HepG2 (cell line): Measurements from ENCODE around the gene PTK7. TPM values are rescaled to one million over a fixed set of nuclear protein-coding genes. Genes with fewer than 3 reads are reported as not detected.

Source experiments
- ADNP ChIP-seq: sonication (generic); formaldehyde crosslinking; IDR thresholded peaks from 2 replicates; pipeline ENCODE4 v1.4.0; 2020; ENCODE audit warnings: missing genetic modification reagents
- ASH2L ChIP-seq: fragments of 300-600, 200-600 bp; sonication (generic); IDR thresholded peaks from 2 replicates; pipeline ENCODE4 v1.7.0; 2017; ENCODE audit warnings: low read depth, mild to moderate bottlenecking, moderate library complexity, mixed read lengths, low read length; ENCODE audit not compliant: insufficient read length
- IRF2 ChIP-seq: IDR thresholded peaks from 2 replicates; pipeline ENCODE4 v1.6.1; 2018; ENCODE audit warnings: missing genetic modification reagents, missing compliant biosample characterization
- JUNB ChIP-seq: sonication (generic); formaldehyde crosslinking; IDR thresholded peaks from 2 replicates; pipeline ENCODE4 v1.8.0; 2022; ENCODE audit warnings: missing genetic modification reagents, mild to moderate bottlenecking, borderline replicate concordance
- KDM2A ChIP-seq: sonication (generic); formaldehyde crosslinking; IDR thresholded peaks from 2 replicates; pipeline ENCODE4 v1.4.0; 2020; ENCODE audit warnings: low read depth, missing genetic modification reagents, borderline replicate concordance
- NR2F2 ChIP-seq: IDR thresholded peaks from 2 replicates; pipeline ENCODE4 v1.6.1; 2012; ENCODE audit warnings: low read depth, inconsistent platforms, borderline replicate concordance
- PAF1 ChIP-seq: IDR thresholded peaks from 2 replicates; pipeline ENCODE4 v1.6.1; 2016; ENCODE audit warnings: missing genetic modification reagents, missing compliant biosample characterization
- SIX1 ChIP-seq: sonication (generic); formaldehyde crosslinking; IDR thresholded peaks from 2 replicates; pipeline ENCODE4 v1.4.0; 2020; ENCODE audit warnings: missing genetic modification reagents, borderline replicate concordance
- SNRNP70 ChIP-seq: fragments of 200-400 bp; formaldehyde crosslinking; IDR thresholded peaks from 2 replicates; pipeline ENCODE4 v1.6.1; 2017; ENCODE audit warnings: mild to moderate bottlenecking, low read depth, low read length, moderate library complexity
- SP4 ChIP-seq: sonication (generic); formaldehyde crosslinking; IDR thresholded peaks from 2 replicates; pipeline ENCODE4 v1.8.1; 2023; ENCODE audit warnings: mild to moderate bottlenecking, missing genetic modification reagents
- ZNF17 ChIP-seq: sonication (generic); formaldehyde crosslinking; IDR thresholded peaks from 2 replicates; pipeline ENCODE4 v1.5.0; 2020; ENCODE audit warnings: mild to moderate bottlenecking, missing genetic modification reagents
- ZNF326 ChIP-seq: sonication (generic); formaldehyde crosslinking; IDR thresholded peaks from 2 replicates; pipeline ENCODE4 v1.4.0; 2020; ENCODE audit warnings: missing genetic modification reagents, borderline replicate concordance
- ZNF563 ChIP-seq: sonication (generic); formaldehyde crosslinking; IDR thresholded peaks from 2 replicates; pipeline ENCODE4 v1.8.0; 2022; ENCODE audit warnings: mild to moderate bottlenecking, moderate library complexity, missing genetic modification reagents
- ZNF713 ChIP-seq: sonication (generic); formaldehyde crosslinking; IDR thresholded peaks from 2 replicates; pipeline ENCODE4 v1.4.0; 2020; ENCODE audit warnings: mild to moderate bottlenecking, missing genetic modification reagents
- ZNF747 ChIP-seq: sonication (generic); formaldehyde crosslinking; IDR thresholded peaks from 2 replicates; pipeline ENCODE4 v1.8.1; 2023; ENCODE audit warnings: missing genetic modification reagents, mild to moderate bottlenecking, borderline replicate concordance
- polyA plus RNA-seq, 8 experiments: library from polyadenylated mRNA; depleted of rRNA in 3 of 8; stranded (reverse) in 7 of 8; unstranded in 1 of 8; fragments of >200 nt; fragmentation: Illumina TruSeq in 4 of 8; extraction: Trizol in 4 of 8; gene quantifications; 2 replicates each; pipeline versions ENCODE4 v1.2.1 to v1.2.3, GENCODE V29; 2011 to 2016; ENCODE audit warnings: low read depth in 4 of 8, missing spikeins in 1 of 8, mixed read lengths in 1 of 8; ENCODE audit not compliant: insufficient read depth in 1 of 8
- total RNA-seq, 5 experiments: library from RNA; depleted of rRNA; stranded (reverse); fragments of >200 nt; fragmentation: Illumina TruSeq; extraction: Trizol; gene quantifications; 2 replicates each; pipeline ENCODE4 v1.2.3, GENCODE V29; 2016; ENCODE audit warnings: low read depth in 1 of 5
- TF ChIP-seq, protein P1 (sequence below): sonication (generic); formaldehyde crosslinking; IDR thresholded peaks from 2 replicates; pipeline ENCODE4 v1.4.0; 2020; ENCODE audit warnings: mild to moderate bottlenecking, missing genetic modification reagents
- TF ChIP-seq, protein P2 (sequence below): sonication (generic); formaldehyde crosslinking; conservative IDR thresholded peaks from 2 replicates; pipeline ENCODE4 v1.4.0; 2020; ENCODE audit warnings: missing genetic modification reagents
- TF ChIP-seq, protein P3 (sequence below): sonication (generic); formaldehyde crosslinking; IDR thresholded peaks from 2 replicates; pipeline ENCODE4 v1.9.0; 2021; ENCODE audit warnings: missing genetic modification reagents, mild to moderate bottlenecking, borderline replicate concordance
- TF ChIP-seq, protein P4 (sequence below): sonication (generic); formaldehyde crosslinking; IDR thresholded peaks from 2 replicates; pipeline ENCODE4 v1.4.0; 2020; ENCODE audit warnings: mild to moderate bottlenecking, missing genetic modification reagents
- TF ChIP-seq, protein P5 (sequence below): sonication (generic); formaldehyde crosslinking; IDR thresholded peaks from 2 replicates; pipeline ENCODE4 v1.8.0; 2023; ENCODE audit warnings: mild to moderate bottlenecking, missing genetic modification reagents

PTK7 gene
- total and polyA plus RNA-seq, 2 of the 13 experiments (the other 11 are each of a cell fraction or from before 2014, with no cell fraction given), result 98.5 to 99.8 TPM

DNA sequence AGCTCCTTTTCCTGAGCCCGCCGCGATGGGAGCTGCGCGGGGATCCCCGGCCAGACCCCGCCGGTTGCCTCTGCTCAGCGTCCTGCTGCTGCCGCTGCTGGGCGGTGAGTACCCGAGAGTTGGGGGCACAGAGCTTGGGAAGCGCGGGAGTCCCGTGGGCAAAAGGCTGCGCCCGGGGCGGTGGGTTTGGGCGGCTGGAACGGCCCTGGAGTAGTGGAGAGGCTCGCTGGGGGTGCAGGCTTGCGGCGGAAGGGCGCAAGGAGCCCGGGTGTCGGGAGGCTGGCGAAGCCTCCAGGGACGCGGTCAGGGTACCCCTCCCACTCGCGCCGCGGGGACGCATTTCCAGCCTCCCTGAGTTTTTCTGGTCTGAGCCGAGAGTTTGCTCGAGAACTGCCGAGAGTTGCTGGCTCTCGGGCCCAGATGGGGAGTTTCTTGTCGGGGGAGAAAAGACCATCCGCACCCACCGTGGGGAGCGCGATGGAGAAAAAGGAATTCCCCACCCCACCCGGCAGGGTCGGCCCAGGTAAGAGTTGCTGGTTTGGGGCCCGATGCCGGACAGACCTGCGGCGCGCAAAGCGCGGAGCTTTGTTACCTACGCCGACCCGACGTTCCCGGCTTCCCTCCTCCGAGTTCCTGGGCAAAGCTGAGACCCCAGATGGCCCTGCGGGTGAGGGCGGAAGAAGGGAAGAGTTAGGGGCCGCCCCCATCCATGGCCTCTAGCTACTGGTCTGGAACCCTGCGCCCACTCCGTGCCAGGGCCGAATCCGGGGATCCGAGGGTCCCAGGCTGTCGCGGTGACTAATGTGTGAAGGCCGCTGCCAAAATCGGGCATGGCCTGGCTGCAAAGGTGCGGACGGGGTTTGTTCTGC lies 584 bp downstream of the PTK7 start (continued):
- TF ChIP-seq, protein P1, sequence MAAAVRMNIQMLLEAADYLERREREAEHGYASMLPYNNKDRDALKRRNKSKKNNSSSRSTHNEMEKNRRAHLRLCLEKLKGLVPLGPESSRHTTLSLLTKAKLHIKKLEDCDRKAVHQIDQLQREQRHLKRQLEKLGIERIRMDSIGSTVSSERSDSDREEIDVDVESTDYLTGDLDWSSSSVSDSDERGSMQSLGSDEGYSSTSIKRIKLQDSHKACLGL, result peak; percentile 32; the same call in 1 of the 2 replicates
- TF ChIP-seq ADNP, result no peak
- TF ChIP-seq SP4 (CRISPR knock-in tag), result no peak
- TF ChIP-seq PAF1 (CRISPR knock-in tag), result no peak
- TF ChIP-seq, protein P2, sequence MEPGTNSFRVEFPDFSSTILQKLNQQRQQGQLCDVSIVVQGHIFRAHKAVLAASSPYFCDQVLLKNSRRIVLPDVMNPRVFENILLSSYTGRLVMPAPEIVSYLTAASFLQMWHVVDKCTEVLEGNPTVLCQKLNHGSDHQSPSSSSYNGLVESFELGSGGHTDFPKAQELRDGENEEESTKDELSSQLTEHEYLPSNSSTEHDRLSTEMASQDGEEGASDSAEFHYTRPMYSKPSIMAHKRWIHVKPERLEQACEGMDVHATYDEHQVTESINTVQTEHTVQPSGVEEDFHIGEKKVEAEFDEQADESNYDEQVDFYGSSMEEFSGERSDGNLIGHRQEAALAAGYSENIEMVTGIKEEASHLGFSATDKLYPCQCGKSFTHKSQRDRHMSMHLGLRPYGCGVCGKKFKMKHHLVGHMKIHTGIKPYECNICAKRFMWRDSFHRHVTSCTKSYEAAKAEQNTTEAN (CRISPR knock-in tag), result 0 out of 2 replicates have a peak, but pooled peaks have one; percentile 13
- TF ChIP-seq SIX1, result no peak
- TF ChIP-seq, protein P3, sequence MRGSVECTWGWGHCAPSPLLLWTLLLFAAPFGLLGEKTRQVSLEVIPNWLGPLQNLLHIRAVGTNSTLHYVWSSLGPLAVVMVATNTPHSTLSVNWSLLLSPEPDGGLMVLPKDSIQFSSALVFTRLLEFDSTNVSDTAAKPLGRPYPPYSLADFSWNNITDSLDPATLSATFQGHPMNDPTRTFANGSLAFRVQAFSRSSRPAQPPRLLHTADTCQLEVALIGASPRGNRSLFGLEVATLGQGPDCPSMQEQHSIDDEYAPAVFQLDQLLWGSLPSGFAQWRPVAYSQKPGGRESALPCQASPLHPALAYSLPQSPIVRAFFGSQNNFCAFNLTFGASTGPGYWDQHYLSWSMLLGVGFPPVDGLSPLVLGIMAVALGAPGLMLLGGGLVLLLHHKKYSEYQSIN (CRISPR knock-in tag), result no peak
- no peak for TF ChIP-seq ZNF326
- TF ChIP-seq, protein P4, sequence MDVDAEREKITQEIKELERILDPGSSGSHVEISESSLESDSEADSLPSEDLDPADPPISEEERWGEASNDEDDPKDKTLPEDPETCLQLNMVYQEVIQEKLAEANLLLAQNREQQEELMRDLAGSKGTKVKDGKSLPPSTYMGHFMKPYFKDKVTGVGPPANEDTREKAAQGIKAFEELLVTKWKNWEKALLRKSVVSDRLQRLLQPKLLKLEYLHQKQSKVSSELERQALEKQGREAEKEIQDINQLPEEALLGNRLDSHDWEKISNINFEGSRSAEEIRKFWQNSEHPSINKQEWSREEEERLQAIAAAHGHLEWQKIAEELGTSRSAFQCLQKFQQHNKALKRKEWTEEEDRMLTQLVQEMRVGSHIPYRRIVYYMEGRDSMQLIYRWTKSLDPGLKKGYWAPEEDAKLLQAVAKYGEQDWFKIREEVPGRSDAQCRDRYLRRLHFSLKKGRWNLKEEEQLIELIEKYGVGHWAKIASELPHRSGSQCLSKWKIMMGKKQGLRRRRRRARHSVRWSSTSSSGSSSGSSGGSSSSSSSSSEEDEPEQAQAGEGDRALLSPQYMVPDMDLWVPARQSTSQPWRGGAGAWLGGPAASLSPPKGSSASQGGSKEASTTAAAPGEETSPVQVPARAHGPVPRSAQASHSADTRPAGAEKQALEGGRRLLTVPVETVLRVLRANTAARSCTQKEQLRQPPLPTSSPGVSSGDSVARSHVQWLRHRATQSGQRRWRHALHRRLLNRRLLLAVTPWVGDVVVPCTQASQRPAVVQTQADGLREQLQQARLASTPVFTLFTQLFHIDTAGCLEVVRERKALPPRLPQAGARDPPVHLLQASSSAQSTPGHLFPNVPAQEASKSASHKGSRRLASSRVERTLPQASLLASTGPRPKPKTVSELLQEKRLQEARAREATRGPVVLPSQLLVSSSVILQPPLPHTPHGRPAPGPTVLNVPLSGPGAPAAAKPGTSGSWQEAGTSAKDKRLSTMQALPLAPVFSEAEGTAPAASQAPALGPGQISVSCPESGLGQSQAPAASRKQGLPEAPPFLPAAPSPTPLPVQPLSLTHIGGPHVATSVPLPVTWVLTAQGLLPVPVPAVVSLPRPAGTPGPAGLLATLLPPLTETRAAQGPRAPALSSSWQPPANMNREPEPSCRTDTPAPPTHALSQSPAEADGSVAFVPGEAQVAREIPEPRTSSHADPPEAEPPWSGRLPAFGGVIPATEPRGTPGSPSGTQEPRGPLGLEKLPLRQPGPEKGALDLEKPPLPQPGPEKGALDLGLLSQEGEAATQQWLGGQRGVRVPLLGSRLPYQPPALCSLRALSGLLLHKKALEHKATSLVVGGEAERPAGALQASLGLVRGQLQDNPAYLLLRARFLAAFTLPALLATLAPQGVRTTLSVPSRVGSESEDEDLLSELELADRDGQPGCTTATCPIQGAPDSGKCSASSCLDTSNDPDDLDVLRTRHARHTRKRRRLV, result no peak
- TF ChIP-seq ZNF17 (CRISPR knock-in tag), result no peak
- no peak for TF ChIP-seq NR2F2
- TF ChIP-seq ASH2L, result peak; percentile 62
- TF ChIP-seq ZNF747 (CRISPR knock-in tag), result 0 out of 2 replicates have a peak, but pooled peaks have one; percentile 13
- no peak for TF ChIP-seq ZNF713
- TF ChIP-seq, protein P5, sequence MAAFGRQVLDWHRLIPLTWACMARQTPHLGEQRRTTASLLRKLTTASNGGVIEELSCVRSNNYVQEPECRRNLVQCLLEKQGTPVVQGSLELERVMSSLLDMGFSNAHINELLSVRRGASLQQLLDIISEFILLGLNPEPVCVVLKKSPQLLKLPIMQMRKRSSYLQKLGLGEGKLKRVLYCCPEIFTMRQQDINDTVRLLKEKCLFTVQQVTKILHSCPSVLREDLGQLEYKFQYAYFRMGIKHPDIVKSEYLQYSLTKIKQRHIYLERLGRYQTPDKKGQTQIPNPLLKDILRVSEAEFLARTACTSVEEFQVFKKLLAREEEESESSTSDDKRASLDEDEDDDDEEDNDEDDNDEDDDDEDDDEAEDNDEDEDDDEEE (CRISPR knock-in tag), result peak; percentile 79; the same call in 1 of the 2 replicates
- no peak; the same call in 1 of the 2 replicates for TF ChIP-seq IRF2 (CRISPR knock-in tag)
- TF ChIP-seq JUNB, result no peak
- TF ChIP-seq ZNF563, result peak; percentile 58
- TF ChIP-seq KDM2A, result peak; percentile 61; the same call in 1 of the 2 replicates
- TF ChIP-seq SNRNP70, result no peak
